ENCODE results near the gene IPMK.

IPMK gene

DNA sequence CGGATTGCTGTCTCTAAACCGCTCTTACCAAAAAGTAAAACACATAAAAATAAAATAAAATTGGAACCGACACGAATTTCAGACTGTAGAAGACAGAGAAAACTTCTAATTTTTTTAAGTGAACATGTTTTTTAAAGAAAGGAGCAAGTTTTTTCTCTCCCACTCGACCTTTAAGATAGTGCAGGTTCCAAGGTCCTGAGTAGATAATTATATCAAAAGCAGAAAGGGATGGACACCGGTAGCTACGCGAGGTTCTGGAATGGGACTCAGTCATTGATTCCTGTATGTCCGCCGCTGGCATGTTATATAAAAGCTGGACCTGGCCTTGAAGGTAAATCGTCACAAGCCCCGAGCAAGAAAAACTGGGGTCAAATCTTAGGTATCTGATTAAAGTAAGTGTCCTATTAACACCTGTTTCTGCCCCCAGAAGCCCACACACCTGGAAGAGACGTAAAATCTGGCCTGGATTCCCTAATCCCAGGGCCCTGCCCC lies 806 bp upstream of the IPMK start:
- Histone ChIP-seq H3K4me3 (replicated peaks; ENCODE audit: low read depth, low read length) (peak overlapping the region; percentile 55), H3K36me3 (ENCODE audit: control insufficient read depth, insufficient read depth, low read length) (no peaks in the 10 kb centered on the region), H3K27me3 (replicated peaks; ENCODE audit: control insufficient read depth, insufficient read depth, low read length) (no peaks in the 10 kb centered on the region)
- TF ChIP-seq, protein P1, sequence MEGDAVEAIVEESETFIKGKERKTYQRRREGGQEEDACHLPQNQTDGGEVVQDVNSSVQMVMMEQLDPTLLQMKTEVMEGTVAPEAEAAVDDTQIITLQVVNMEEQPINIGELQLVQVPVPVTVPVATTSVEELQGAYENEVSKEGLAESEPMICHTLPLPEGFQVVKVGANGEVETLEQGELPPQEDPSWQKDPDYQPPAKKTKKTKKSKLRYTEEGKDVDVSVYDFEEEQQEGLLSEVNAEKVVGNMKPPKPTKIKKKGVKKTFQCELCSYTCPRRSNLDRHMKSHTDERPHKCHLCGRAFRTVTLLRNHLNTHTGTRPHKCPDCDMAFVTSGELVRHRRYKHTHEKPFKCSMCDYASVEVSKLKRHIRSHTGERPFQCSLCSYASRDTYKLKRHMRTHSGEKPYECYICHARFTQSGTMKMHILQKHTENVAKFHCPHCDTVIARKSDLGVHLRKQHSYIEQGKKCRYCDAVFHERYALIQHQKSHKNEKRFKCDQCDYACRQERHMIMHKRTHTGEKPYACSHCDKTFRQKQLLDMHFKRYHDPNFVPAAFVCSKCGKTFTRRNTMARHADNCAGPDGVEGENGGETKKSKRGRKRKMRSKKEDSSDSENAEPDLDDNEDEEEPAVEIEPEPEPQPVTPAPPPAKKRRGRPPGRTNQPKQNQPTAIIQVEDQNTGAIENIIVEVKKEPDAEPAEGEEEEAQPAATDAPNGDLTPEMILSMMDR (IDR thresholded peaks at IDR 0.05; ENCODE audit: insufficient read depth, low read length, poor library complexity, severe bottlenecking): no peak
- DNase-seq (ENCODE audit: extremely low read depth, insufficient read length): no peak

- DNase-seq (ENCODE audit: extremely low read depth, insufficient read length): peak; percentile 70
- no peaks in the 10 kb centered on the region for H3K36me3 ChIP-seq (ENCODE audit: control insufficient read depth, insufficient read depth, low read length)
- H3K27me3 ChIP-seq (replicated peaks; ENCODE audit: control insufficient read depth, insufficient read depth, low read length): no peaks in the 10 kb centered on the region
- H3K4me3 ChIP-seq (replicated peaks; ENCODE audit: low read depth, low read length): peak overlapping the region; percentile 94
- TF ChIP-seq, protein P1 (IDR thresholded peaks at IDR 0.05; ENCODE audit: insufficient read depth, low read length, poor library complexity, severe bottlenecking): no peak
Observed at GRCh38 chr10:58266826-58267712, 625 bp downstream of the IPMK start.

- peak overlapping the region; percentile 94 for H3K4me3 ChIP-seq (replicated peaks; ENCODE audit: low read depth, low read length)
- TF ChIP-seq, protein P1 (IDR thresholded peaks at IDR 0.05; ENCODE audit: insufficient read depth, low read length, poor library complexity, severe bottlenecking): no peak
- DNase-seq (ENCODE audit: extremely low read depth, insufficient read length): peak; percentile 34
- H3K27me3 ChIP-seq (replicated peaks; ENCODE audit: control insufficient read depth, insufficient read depth, low read length): no peaks in the 10 kb centered on the region
- H3K36me3 ChIP-seq (ENCODE audit: control insufficient read depth, insufficient read depth, low read length): no peaks in the 10 kb centered on the region
Observed at GRCh38 chr10:58266003-58266825, 1.5 kb downstream of the IPMK start.

DNA sequence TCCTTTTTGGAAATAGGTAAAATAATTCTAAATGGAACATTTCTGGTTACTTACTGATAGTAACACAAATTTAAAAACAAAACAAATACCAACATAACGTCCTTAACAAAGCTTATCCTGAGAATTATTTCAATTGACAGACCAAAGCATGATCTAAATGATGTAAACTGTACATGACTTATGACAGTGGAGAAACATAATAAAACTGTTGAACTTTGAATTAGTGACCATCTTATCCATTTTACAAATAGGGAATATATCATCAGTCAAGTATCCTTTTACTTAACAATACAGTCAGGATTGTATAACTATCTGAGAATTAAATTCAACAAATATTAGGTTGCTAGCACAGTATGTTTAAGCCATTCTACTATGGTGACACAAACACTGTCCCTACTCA lies 2.4 kb downstream of the IPMK start:
- Histone ChIP-seq H3K27me3 (replicated peaks; ENCODE audit: control insufficient read depth, insufficient read depth, low read length) (no peaks in the 10 kb centered on the region), H3K4me3 (replicated peaks; ENCODE audit: low read depth, low read length) (peak overlapping the region; percentile 94), H3K36me3 (ENCODE audit: control insufficient read depth, insufficient read depth, low read length) (no peaks in the 10 kb centered on the region)
- DNase-seq (ENCODE audit: extremely low read depth, insufficient read length): no peak
- TF ChIP-seq, protein P1 (IDR thresholded peaks at IDR 0.05; ENCODE audit: insufficient read depth, low read length, poor library complexity, severe bottlenecking): no peak

DNA sequence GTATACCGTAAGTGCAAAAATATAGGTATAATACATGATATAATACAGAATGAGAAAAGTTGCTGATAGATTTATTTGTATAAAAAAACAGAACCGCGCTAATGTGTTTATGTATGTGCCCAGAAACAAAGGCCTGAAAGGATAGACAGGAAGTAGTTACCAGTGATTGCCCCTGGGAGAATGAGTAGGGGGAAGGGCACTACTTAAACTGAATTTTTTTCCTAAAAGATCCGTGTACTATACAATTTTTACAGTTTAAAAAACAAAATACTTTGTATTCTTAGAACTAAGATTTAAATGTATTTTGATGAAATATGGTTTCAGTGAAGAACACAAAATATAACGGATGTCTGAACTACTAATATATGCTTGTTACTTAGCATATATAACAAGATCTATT lies 2.9 kb downstream of the IPMK start:
- TF ChIP-seq, protein P1 (IDR thresholded peaks at IDR 0.05; ENCODE audit: insufficient read depth, low read length, poor library complexity, severe bottlenecking): no peak
- Histone ChIP-seq H3K27me3 (replicated peaks; ENCODE audit: control insufficient read depth, insufficient read depth, low read length) (no peaks in the 10 kb centered on the region), H3K36me3 (ENCODE audit: control insufficient read depth, insufficient read depth, low read length) (no peaks in the 10 kb centered on the region), H3K4me3 (replicated peaks; ENCODE audit: low read depth, low read length) (peak overlapping the region; percentile 94; the same call in 1 of the 2 replicates)
- no peak for DNase-seq (ENCODE audit: extremely low read depth, insufficient read length)
